Retinal pigment epithelial cell (primary cell): ENCODE measurements around the gene CST3.

Experiments used
- DNase-seq: peaks from one replicate; pipeline ENCODE4 v3.0.0-alpha.2; 2010; ENCODE audit warnings: low read depth
- H3K4me3 ChIP-seq: 2 replicates; pipeline ENCODE4 v1.5.1; 2011; ENCODE audit warnings: mild to moderate bottlenecking, low read length, control low read depth, moderate library complexity
- TF ChIP-seq, protein P1 (sequence below): conservative IDR thresholded peaks from 2 replicates; pipeline ENCODE4 v1.5.1; 2011; ENCODE audit warnings: low read depth, low read length, control low read depth, inconsistent platforms

Gene CST3

DNA sequence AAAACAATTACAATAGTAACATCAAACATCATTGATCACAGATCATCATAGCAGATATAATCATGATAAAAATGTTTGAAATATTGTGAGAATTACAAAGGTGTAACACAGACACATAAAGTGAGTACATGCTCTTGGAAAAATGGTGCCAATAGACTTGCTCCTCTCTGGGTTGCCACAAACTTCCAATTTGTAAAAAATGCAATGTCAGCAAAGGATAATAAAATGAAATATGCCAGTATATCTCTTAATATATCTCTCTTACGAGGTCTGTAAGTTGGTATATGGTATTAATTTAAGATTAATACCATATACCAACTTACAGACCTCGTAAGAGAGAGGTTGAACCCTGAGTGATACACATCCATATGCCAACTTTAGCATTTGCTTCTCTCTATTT lies 13.4 kb upstream of the CST3 start:
- DNase-seq: no peak
- TF ChIP-seq, protein P1, sequence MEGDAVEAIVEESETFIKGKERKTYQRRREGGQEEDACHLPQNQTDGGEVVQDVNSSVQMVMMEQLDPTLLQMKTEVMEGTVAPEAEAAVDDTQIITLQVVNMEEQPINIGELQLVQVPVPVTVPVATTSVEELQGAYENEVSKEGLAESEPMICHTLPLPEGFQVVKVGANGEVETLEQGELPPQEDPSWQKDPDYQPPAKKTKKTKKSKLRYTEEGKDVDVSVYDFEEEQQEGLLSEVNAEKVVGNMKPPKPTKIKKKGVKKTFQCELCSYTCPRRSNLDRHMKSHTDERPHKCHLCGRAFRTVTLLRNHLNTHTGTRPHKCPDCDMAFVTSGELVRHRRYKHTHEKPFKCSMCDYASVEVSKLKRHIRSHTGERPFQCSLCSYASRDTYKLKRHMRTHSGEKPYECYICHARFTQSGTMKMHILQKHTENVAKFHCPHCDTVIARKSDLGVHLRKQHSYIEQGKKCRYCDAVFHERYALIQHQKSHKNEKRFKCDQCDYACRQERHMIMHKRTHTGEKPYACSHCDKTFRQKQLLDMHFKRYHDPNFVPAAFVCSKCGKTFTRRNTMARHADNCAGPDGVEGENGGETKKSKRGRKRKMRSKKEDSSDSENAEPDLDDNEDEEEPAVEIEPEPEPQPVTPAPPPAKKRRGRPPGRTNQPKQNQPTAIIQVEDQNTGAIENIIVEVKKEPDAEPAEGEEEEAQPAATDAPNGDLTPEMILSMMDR: no peak
- H3K4me3 ChIP-seq: no peak overlapping the region

DNA sequence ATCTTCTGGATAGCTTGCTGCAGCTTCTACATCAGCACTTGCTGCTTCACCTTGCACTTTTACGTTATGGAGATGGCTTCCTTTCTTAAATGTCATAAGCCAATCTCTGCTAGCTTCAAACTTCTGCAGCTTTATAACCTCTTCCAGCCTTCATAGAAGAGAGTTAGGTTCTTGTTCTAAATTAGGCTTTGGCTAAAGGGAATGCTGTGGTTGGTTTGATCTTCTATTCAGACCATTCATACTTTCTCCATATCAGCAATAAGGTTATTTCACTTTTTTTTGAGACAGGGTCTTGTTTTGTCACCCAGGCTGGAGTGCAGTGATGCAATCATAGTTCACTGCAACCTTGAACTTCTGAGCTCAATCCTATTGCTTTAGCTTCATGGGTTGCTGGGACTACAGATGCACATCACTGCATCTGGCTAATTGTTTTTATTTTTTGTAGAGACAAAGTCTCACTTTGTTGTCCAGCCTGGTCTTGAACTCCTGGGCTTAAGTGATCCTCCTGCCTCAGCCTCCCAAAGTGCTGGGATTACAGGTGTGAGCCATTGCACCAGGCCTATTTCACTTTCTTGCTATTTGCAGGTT lies 12.2 kb upstream of the CST3 start:
- TF ChIP-seq, protein P1: no peak
- no peak overlapping the region for H3K4me3 ChIP-seq

DNA sequence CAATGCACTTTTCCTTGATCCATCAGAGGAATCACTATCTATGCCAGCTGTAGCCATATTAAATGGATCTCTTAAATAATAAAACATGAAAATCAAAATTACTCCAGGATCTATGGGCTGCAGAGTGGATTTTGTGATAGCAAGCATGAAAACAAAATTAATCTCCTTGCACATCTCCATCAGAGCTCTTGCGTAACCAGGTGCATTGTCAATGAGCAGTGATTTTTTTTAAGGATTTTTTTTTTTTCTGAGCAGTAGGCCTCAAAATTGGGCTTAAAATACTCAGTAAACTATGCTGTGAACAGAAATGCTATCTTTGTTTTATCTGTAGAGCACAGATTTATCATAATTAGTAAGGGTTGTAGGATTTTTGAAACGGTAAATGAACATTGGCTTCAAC lies 11.5 kb upstream of the CST3 start:
- TF ChIP-seq, protein P1: no peak
- H3K4me3 ChIP-seq: no peak overlapping the region
- no peak for DNase-seq

More for the DNA sequence above, 12.2 kb upstream of the CST3 start:
- DNase-seq: no peak

DNA sequence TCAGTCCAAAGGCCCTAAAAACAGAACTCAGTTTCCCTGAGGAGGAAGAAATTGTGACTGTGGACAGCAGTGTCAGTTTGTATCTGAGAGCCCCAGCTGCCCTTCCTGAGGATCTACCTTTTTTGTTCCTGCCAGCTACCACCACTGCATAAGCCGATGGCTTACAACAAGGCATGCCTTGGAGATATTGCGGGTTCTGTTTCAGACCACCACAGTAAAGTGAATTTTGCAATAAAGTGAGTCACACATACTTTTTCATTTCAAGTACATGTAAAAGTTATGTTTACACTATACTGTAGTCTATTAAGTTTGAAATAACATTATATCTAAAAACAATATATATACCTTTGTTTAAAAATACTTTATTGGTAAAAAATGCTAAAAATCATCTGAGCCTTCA lies 9.6 kb upstream of the CST3 start:
- H3K4me3 ChIP-seq: no peak overlapping the region
- DNase-seq: no peak
- TF ChIP-seq, protein P1: no peak

DNA sequence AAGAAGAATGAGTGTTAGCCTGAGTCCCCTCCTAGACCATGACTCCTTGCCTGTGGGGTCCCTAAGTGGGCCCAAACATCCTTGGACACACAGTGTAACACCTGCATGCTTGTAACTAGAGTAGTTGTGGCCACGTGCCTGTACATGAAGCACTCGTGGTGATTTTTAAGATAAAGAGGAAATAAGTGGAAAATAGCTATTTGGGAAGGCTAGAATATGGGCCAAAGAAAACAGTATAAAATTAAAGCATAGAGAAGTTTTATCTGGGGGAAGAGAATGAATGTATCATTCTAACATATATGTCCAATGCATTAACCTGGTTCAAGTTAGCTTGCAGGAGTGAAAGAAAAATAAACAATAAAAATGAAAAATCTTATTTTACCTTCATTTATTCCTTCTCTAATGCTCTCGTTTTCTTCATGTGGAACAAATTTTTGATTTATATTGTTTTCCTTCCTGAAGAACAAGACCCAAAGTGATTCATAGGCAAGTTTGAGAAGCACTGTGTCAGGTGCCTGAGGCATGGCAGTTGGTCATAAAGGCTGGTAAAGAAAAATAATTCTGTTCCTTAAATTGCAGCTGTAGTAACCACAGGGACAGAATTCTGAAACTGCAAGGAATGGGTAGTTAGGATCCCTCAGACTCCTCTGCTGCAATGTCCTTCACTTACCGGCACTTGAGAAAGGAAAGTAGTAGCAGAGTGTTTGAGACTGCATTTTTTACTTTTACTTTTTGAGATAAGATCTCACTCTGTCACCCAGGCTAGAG lies 8.5 kb upstream of the CST3 start:
- TF ChIP-seq, protein P1: no peak
- H3K4me3 ChIP-seq: no peak overlapping the region
- no peak for DNase-seq

DNA sequence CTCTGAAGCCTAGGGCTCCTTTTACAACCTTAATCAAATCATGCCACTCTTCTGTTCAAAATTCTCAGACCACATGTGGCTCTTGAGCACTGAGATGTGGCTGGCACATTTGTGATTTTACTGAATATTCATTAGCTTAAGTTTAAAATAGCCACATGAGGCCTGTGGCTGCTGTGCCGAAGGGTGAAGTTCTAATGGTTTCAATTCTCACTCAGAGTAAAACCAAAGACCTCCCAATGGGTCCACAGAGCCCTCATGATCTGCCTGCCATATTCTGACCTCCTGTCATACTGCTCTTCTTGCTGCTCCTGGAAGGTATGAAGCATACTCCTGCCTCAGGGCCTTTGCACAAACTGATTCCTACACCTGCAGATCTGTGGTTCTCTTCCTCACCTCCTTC lies 7.8 kb upstream of the CST3 start:
- H3K4me3 ChIP-seq: no peak overlapping the region
- DNase-seq: no peak
- TF ChIP-seq, protein P1: no peak

DNA sequence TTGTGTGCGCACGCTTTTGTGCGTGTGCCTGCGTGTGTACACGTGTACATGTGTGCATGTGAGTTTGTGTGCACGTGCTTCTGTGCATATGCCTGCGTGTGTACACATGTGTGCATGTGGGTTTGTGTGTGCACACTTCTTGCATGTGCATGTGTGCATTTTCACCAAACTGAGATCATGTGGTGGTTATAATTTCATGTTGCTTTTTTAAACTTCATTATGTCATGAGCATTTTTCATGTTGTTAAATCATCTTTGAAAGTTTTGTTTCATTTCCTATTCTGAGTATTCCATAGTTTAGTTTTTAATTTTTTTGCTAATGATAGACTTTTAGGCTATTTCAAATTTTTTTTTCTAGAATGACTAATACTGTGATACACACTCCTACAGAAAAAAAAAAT lies 6.4 kb upstream of the CST3 start:
- no peak for DNase-seq
- H3K4me3 ChIP-seq: no peak overlapping the region
- TF ChIP-seq, protein P1: no peak
